Measurements from ENCODE around the gene MIEF1. TPM values are rescaled to one million over a fixed set of nuclear protein-coding genes. Genes with fewer than 3 reads are reported as not detected.

The MIEF1 gene
- total and polyA plus RNA-seq, 8 donors, result 5.1 to 47.3 (median 16.2) TPM

GRCh38 chr22:39480557-39480956 lies 21.5 kb upstream of the MIEF1 start:
- Histone ChIP-seq H3K27ac (no peak overlapping the region), H3K36me3 (peaks cover 0 to 13% (median 0%) of the 10 kb centered on the region in 4 donors), H3K4me1 (peaks cover under 1 to 6% (median 3%) of the 10 kb centered on the region in 4 donors), H3K27me3 (no peaks in the 10 kb centered on the region), H3K4me3 (no peak overlapping the region), H3K9me3 (no peaks in the 10 kb centered on the region)
- TF ChIP-seq EP300 (IDR thresholded peaks at IDR 0.05) (no peak), CTCF (IDR thresholded peaks at IDR 0.05) (no peak), POLR2A (IDR thresholded peaks at IDR 0.05) (no peak)
- 58 to 77% (median 75%) methylated on average over 1 of the region's 1 CpG for WGBS, 5 donors
- intact Hi-C loops (cut with DNase I; ENCODE audit: low total_unique reads), result no loop called here
- no peak for DNase-seq

GRCh38 chr22:39481054-39481453 lies 21.0 kb upstream of the MIEF1 start:
- Histone ChIP-seq H3K27me3 (no peaks in the 10 kb centered on the region), H3K36me3 (peaks cover 0 to 13% (median 0%) of the 10 kb centered on the region in 4 donors), H3K4me1 (peaks cover 0 to under 1% (median under 1%) of the 10 kb centered on the region in 4 donors), H3K9me3 (no peaks in the 10 kb centered on the region), H3K27ac (no peak overlapping the region), H3K4me3 (no peak overlapping the region)
- DNase-seq, result no peak
- WGBS, 5 donors, result 91 to 94% (median 94%) methylated on average over 16 of the region's 16 CpGs
- no peak for TF ChIP-seq CTCF (IDR thresholded peaks at IDR 0.05)
- TF ChIP-seq EP300 (IDR thresholded peaks at IDR 0.05), result no peak
- no peak for TF ChIP-seq POLR2A (IDR thresholded peaks at IDR 0.05)
- TF ChIP-seq POLR2AphosphoS5 (IDR thresholded peaks at IDR 0.05), result no peak
- intact Hi-C loops (cut with DNase I; ENCODE audit: low total_unique reads), result no loop called here

- Histone ChIP-seq H3K36me3 (peaks cover 0 to 13% (median 0%) of the 10 kb centered on the region in 4 donors), H3K27ac (no peak overlapping the region), H3K4me3 (no peak overlapping the region), H3K27me3 (no peaks in the 10 kb centered on the region), H3K4me1 (no peaks in the 10 kb centered on the region), H3K9me3 (no peaks in the 10 kb centered on the region)
- TF ChIP-seq POLR2AphosphoS5 (IDR thresholded peaks at IDR 0.05) (no peak), EP300 (IDR thresholded peaks at IDR 0.05) (no peak), CTCF (IDR thresholded peaks at IDR 0.05) (no peak), POLR2A (IDR thresholded peaks at IDR 0.05) (no peak)
- intact Hi-C loops (cut with DNase I; ENCODE audit: low total_unique reads), result no loop called here
- no peak for DNase-seq
- WGBS, 5 donors, result 89 to 96% (median 92%) methylated on average over 4 to 5 of the region's 5 CpGs
Measured at GRCh38 chr22:39481595-39481994, 20.5 kb upstream of the MIEF1 start.

GRCh38 chr22:39482768-39483167 lies 19.3 kb upstream of the MIEF1 start:
- H3K4me1 ChIP-seq, result no peaks in the 10 kb centered on the region
- intact Hi-C loops (cut with DNase I; ENCODE audit: low total_unique reads), result no loop called here
- DNase-seq, result no peak
- H3K9me3 ChIP-seq, result no peaks in the 10 kb centered on the region
- H3K27ac ChIP-seq, result no peak overlapping the region
- no peaks in the 10 kb centered on the region for H3K27me3 ChIP-seq
- no peak for TF ChIP-seq POLR2AphosphoS5 (IDR thresholded peaks at IDR 0.05)
- no peak for TF ChIP-seq POLR2A (IDR thresholded peaks at IDR 0.05)
- no peak for TF ChIP-seq CTCF (IDR thresholded peaks at IDR 0.05)
- TF ChIP-seq EP300 (IDR thresholded peaks at IDR 0.05), result no peak
- H3K4me3 ChIP-seq, result no peak overlapping the region
- H3K36me3 ChIP-seq, result peaks cover 0 to 12% (median 4%) of the 10 kb centered on the region in 4 donors
- WGBS, 5 donors, result 42 to 72% (median 47%) methylated on average over 3 of the region's 3 CpGs

Data from stomach (tissue), 9 donors.